Uterus (tissue), 2 donors: ENCODE results near the gene DPP8.

ENCODE experiments used
- CTCF ChIP-seq, 4 experiments: fragments of 200-600 bp in 2 of 4; fragments of 450-650 bp in 2 of 4; sonication (generic) in 2 of 4; IDR thresholded peaks; one replicate each; pipeline ENCODE4 v1.5.1; 2016 to 2019; ENCODE audit warnings: antibody characterized with exemption in 4 of 4, mild to moderate bottlenecking in 2 of 4, moderate library complexity in 1 of 4
- POLR2A ChIP-seq, 2 donors: fragments of 450-650 bp; IDR thresholded peaks; one replicate each; pipeline ENCODE4 v1.6.1; 2016; ENCODE audit warnings: antibody characterized with exemption in 2 of 2, mild to moderate bottlenecking in 1 of 2, moderate library complexity in 1 of 2

GRCh38 chr15:65405791-65406423 is 111.6 kb downstream of the DPP8 start:
- TF ChIP-seq CTCF (IDR thresholded peaks at IDR 0.05) = no peak
- no peak for TF ChIP-seq POLR2A (IDR thresholded peaks at IDR 0.05)
